NCI-H1048 (cell line): Measurements from ENCODE around the gene TRUB2.

Experiments
- DNase-seq: peaks from one replicate; lab custom pipeline; 2025; lab: John Stamatoyannopoulos, UW

The TRUB2 gene

GRCh38 chr9:128266868-128267590 lies 55.2 kb downstream of the TRUB2 start:
- DNase-seq: no peak

- no peak for DNase-seq
Observed at GRCh38 chr9:128265348-128265847, 56.8 kb downstream of the TRUB2 start.

- DNase-seq: no peak
Observed at GRCh38 chr9:128262687-128263086, 59.6 kb downstream of the TRUB2 start.

GRCh38 chr9:128260340-128260739 lies 61.9 kb downstream of the TRUB2 start:
- DNase-seq: no peak

GRCh38 chr9:128259156-128259555 lies 63.1 kb downstream of the TRUB2 start:
- no peak for DNase-seq

GRCh38 chr9:128258326-128258725 lies 63.9 kb downstream of the TRUB2 start:
- no peak for DNase-seq

- no peak for DNase-seq
Observed at GRCh38 chr9:128257907-128258306, 64.3 kb downstream of the TRUB2 start.

- no peak for DNase-seq
Observed at GRCh38 chr9:128257086-128257825, 65.0 kb downstream of the TRUB2 start.
